PC-9 (cell line): ENCODE data around the gene DNAJA2. TPM values are rescaled to one million over a fixed set of nuclear protein-coding genes. Genes with fewer than 3 reads are reported as not detected.

Source experiments
- BruUV-seq: library from RNA; stranded (reverse); fragments of 400-500 nt; replicated peaks from 2 replicates; lab custom pipeline; 2021; lab: Mats Ljungman, UMichigan
- CTCF ChIA-PET: fragments of 300-600 bp; sonication (Branson Sonifier 250); formaldehyde crosslinking; loops from one replicate; lab custom pipeline; 2022; ENCODE audit warnings: antibody characterized with exemption; lab: Charles Lee
- POLR2A ChIA-PET: fragments of 300-600 bp; sonication (Branson Sonifier 250); formaldehyde crosslinking; loops from one replicate; lab custom pipeline; 2022; ENCODE audit warnings: antibody characterized with exemption; ENCODE audit not compliant: unreplicated experiment; lab: Charles Lee
- DNase-seq, 2 experiments: peaks; one replicate each; pipeline versions ENCODE4 v3.0.0 to v3.0.0-alpha.2; 2015 to 2022; ENCODE audit warnings: mixed read lengths in 1 of 2
- H2AFZ ChIP-seq: fragments of 200-600 bp; sonication (generic); 2 replicates; pipeline ENCODE4 v1.8.1; 2017; ENCODE audit warnings: antibody characterized with exemption
- H3F3A ChIP-seq: fragments of 200-600 bp; sonication (generic); 2 replicates; pipeline ENCODE4 v1.8.1; 2017; ENCODE audit warnings: antibody characterized with exemption, mild to moderate bottlenecking, low read depth; ENCODE audit not compliant: insufficient read depth
- H3K27ac ChIP-seq: fragments of 200-600 bp; sonication (generic); 2 replicates; pipeline ENCODE4 v1.6.1; 2016; ENCODE audit warnings: mixed run types
- H3K27me3 ChIP-seq: fragments of 200-600 bp; sonication (generic); 2 replicates; pipeline ENCODE4 v1.6.1; 2016; ENCODE audit warnings: low read depth, mixed run types; ENCODE audit not compliant: insufficient read depth
- H3K36me3 ChIP-seq: fragments of 200-600 bp; sonication (generic); 2 replicates; pipeline ENCODE4 v1.6.1; 2016; ENCODE audit warnings: low read depth, mixed run types
- H3K4me1 ChIP-seq: fragments of 200-600 bp; sonication (generic); replicated peaks from 2 replicates; pipeline ENCODE4 v1.6.1; 2016; ENCODE audit warnings: mixed run types; ENCODE audit not compliant: insufficient read depth
- H3K4me2 ChIP-seq: fragments of 200-600 bp; sonication (generic); 2 replicates; pipeline ENCODE4 v1.6.1; 2017; ENCODE audit warnings: mixed run types
- H3K4me3 ChIP-seq: fragments of 200-600 bp; sonication (generic); 2 replicates; pipeline ENCODE4 v1.6.1; 2016; ENCODE audit warnings: mixed run types
- H3K79me2 ChIP-seq: fragments of 200-600 bp; sonication (generic); 2 replicates; pipeline ENCODE4 v1.6.1; 2017; ENCODE audit warnings: low read depth, mixed run types
- H3K9me2 ChIP-seq: fragments of 200-600 bp; sonication (generic); 2 replicates; pipeline ENCODE4 v1.8.1; 2017; ENCODE audit warnings: mild to moderate bottlenecking; ENCODE audit not compliant: insufficient read depth
- H3K9me3 ChIP-seq: fragments of 200-600 bp; sonication (generic); 2 replicates; pipeline ENCODE4 v1.8.1; 2016; ENCODE audit warnings: low read depth; ENCODE audit not compliant: insufficient read depth
- H4K20me1 ChIP-seq: fragments of 200-600 bp; sonication (generic); 2 replicates; pipeline ENCODE4 v1.8.1; 2017; ENCODE audit not compliant: insufficient read depth
- EZH2 ChIP-seq: fragments of 200-600 bp; sonication (generic); IDR thresholded peaks from 2 replicates; pipeline ENCODE4 v1.8.0; 2017; ENCODE audit warnings: antibody characterized with exemption, low read depth
- intact Hi-C: fragments of 100-400 bp; cut with micrococcal nuclease; formaldehyde crosslinking; loops from one replicate; pipeline ENCODE4 v1.10.0; 2022; ENCODE audit not compliant: unreplicated experiment
- total RNA-seq: library from RNA; stranded (reverse); gene quantifications from 2 replicates; pipeline ENCODE4 v1.2.3, GENCODE V29; 2021
- TF ChIP-seq, protein P1 (sequence below): fragments of 200-600 bp; sonication (generic); conservative IDR thresholded peaks from 2 replicates; pipeline ENCODE4 v1.6.1; 2017; ENCODE audit warnings: mixed run types, antibody characterized with exemption, mild to moderate bottlenecking, moderate library complexity

The DNAJA2 gene
- total RNA-seq, 1 experiment from 2014 or later, result 89.8 TPM

DNA sequence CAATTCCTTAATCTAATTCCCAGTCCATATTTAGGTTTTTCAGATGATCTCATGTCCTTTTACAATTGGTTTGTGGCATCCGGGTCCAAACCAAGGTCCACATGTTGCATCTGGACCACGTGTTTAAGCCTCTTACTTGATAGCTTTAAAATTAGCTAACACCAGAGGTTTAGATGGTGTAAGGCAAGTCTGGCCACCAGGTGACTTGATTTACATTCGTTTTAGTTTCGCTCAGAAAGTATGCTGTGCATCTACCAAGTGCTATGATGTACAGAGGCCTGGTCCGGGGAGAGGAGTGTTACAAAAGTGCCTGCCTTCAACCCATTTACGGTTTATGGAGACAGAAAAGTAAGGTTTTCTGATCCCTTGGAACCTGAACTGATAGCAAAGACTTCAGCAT lies 878 bp upstream of the DNAJA2 start:
- peaks cover 41% of the 10 kb centered on the region for H3K4me1 ChIP-seq
- no peaks in the 10 kb centered on the region for H3K9me2 ChIP-seq
- peak overlapping the region; percentile 90 for H2AFZ ChIP-seq
- peaks cover 38% of the 10 kb centered on the region for H3F3A ChIP-seq
- ChIA-PET CTCF (no interaction called here), POLR2A (interaction anchor here (0.6 kb wide), 1 partner anchor 12 kb away, joined by 3 read pairs; no protein-coding TSS in a partner anchor)
- no peak for DNase-seq
- H3K36me3 ChIP-seq, result peaks cover 19% of the 10 kb centered on the region
- peak overlapping the region; percentile 91 for H3K4me3 ChIP-seq
- peak overlapping the region; percentile 99 for H3K4me2 ChIP-seq
- peaks cover 31% of the 10 kb centered on the region for H4K20me1 ChIP-seq
- no peaks in the 10 kb centered on the region for H3K27me3 ChIP-seq
- no TSS peak for BruUV-seq
- H3K27ac ChIP-seq, result peak overlapping the region; percentile 85
- intact Hi-C loops, result loop anchor here (10.0 kb wide), 1 partner anchor 1270 kb away; the partner anchor contains the start of genes ABCC11 and LONP2
- TF ChIP-seq, protein P1, sequence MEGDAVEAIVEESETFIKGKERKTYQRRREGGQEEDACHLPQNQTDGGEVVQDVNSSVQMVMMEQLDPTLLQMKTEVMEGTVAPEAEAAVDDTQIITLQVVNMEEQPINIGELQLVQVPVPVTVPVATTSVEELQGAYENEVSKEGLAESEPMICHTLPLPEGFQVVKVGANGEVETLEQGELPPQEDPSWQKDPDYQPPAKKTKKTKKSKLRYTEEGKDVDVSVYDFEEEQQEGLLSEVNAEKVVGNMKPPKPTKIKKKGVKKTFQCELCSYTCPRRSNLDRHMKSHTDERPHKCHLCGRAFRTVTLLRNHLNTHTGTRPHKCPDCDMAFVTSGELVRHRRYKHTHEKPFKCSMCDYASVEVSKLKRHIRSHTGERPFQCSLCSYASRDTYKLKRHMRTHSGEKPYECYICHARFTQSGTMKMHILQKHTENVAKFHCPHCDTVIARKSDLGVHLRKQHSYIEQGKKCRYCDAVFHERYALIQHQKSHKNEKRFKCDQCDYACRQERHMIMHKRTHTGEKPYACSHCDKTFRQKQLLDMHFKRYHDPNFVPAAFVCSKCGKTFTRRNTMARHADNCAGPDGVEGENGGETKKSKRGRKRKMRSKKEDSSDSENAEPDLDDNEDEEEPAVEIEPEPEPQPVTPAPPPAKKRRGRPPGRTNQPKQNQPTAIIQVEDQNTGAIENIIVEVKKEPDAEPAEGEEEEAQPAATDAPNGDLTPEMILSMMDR, result no peak; the same call in 1 of the 2 replicates
- TF ChIP-seq EZH2, result no peak
- peaks cover 53% of the 10 kb centered on the region for H3K79me2 ChIP-seq
- H3K9me3 ChIP-seq, result no peaks in the 10 kb centered on the region

DNA sequence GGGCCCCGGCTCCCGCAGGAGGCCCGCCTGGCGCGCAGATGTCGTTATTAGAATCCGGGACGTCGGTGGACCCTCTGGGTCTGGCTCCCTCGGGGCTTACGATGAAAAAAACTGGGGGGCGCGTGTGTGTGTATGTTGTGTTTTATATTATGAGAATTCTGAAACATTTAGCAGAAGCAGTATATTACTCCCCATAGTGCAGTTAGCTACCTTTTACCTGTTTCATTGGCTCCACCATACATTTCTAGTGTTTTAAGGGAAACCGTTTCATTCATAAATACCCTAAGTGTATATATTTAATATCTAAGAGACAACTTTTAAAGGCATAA lies 486 bp upstream of the DNAJA2 start:
- peak overlapping the region; percentile 91 for H3K4me3 ChIP-seq
- H2AFZ ChIP-seq, result peak overlapping the region; percentile 90
- peak overlapping the region; percentile 99 for H3K4me2 ChIP-seq
- no peaks in the 10 kb centered on the region for H3K9me3 ChIP-seq
- peaks cover 57% of the 10 kb centered on the region for H3K79me2 ChIP-seq
- H4K20me1 ChIP-seq, result peaks cover 35% of the 10 kb centered on the region
- TF ChIP-seq, protein P1, result no peak
- no peak for TF ChIP-seq EZH2
- BruUV-seq, result TSS peak; percentile 81
- peaks cover 38% of the 10 kb centered on the region for H3F3A ChIP-seq
- ChIA-PET CTCF (no interaction called here), POLR2A (interaction anchor here (0.6 kb wide), 1 partner anchor 11 kb away, joined by 3 read pairs; no protein-coding TSS in a partner anchor)
- no peaks in the 10 kb centered on the region for H3K27me3 ChIP-seq
- H3K9me2 ChIP-seq, result no peaks in the 10 kb centered on the region
- peaks cover 41% of the 10 kb centered on the region for H3K4me1 ChIP-seq
- peaks cover 23% of the 10 kb centered on the region for H3K36me3 ChIP-seq
- no peak for DNase-seq
- peak overlapping the region; percentile 85 for H3K27ac ChIP-seq
- intact Hi-C loops, result loop anchor here (1.0 to 10.0 kb wide), 2 partner anchors 169 to 1271 kb away; partner anchors contain the start of genes ABCC11, LONP2 and NETO2

DNA sequence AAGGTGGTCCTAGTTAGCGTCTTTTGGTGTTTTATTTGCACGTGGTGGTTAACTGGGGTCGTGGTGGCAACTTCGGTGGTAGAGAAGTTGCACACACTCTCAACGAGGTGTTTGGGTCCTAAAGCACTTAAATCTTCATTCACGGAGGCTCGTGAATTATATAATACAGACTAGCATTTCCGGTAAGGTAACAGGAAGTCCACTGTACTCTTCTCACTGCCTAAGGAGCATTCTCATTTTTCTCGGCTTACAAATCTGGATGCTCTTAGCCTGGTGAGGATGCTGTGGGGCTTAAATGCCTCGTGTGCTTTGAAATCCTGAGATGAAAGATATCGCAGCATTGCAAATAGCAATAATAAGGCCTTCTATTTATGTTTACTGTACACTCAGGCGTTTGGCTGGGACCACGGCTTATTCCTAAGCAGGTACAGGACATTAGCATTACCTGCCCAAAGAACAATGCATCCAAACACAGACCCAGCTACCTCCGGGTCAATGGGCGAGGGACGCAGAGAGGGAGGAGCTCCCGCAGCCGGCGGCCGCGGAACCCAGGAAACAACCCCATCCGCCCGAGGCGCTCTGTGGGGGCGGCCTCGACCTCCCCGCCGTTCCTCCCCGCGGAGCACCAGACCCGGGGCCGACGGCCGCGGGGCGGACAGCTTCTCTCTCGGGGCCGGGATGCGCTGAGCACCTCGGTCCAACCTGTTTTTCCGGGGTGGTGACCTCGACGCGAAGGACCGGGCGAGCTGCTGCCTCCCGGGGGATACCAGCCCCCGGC lies 856 bp downstream of the DNAJA2 start:
- Histone ChIP-seq H3K79me2 (peaks cover 71% of the 10 kb centered on the region), H3K9me2 (no peaks in the 10 kb centered on the region), H3F3A (peaks cover 44% of the 10 kb centered on the region), H2AFZ (peak overlapping the region; percentile 90), H4K20me1 (peaks cover 48% of the 10 kb centered on the region), H3K27ac (peak overlapping the region; percentile 85), H3K9me3 (no peaks in the 10 kb centered on the region), H3K27me3 (no peaks in the 10 kb centered on the region), H3K36me3 (peaks cover 36% of the 10 kb centered on the region), H3K4me1 (peaks cover 41% of the 10 kb centered on the region), H3K4me3 (peak overlapping the region; percentile 91), H3K4me2 (peak overlapping the region; percentile 99)
- intact Hi-C loops, result loop anchor here (1.0 to 10.0 kb wide), 2 partner anchors 171 to 1272 kb away; partner anchors contain the start of genes ABCC11, LONP2 and NETO2
- TF ChIP-seq EZH2, result no peak
- TF ChIP-seq, protein P1, result no peak
- BruUV-seq, result TSS peak; percentile 46
- DNase-seq, result peak; percentile 51 to 57
- ChIA-PET CTCF (interaction anchor here (0.5 kb wide), 1 partner anchor 138 kb away, joined by 3 read pairs; no protein-coding TSS in a partner anchor), POLR2A (interaction anchor here (0.5 to 0.9 kb wide), 2 partner anchors 9 to 88 kb away, joined by 3 to 16 read pairs; partner anchors contain the start of gene GPT2)
